Left colon (tissue), 2 donors: ENCODE results near the gene DUOXA2. TPM values are rescaled to one million over a fixed set of nuclear protein-coding genes. Genes with fewer than 3 reads are reported as not detected.

Experiments used
- ATAC-seq: fragments of 200-7000 bp; cut with Tn5 transposase; one replicate; pipeline ENCODE4 v1.9.1; 2020; ENCODE audit warnings: mild to moderate bottlenecking, moderate library complexity
- DNase-seq, 2 donors: peaks; one replicate each; pipeline ENCODE4 v3.0.0-alpha.2; 2020
- intact Hi-C, 2 donors: fragments of 100-400 bp; cut with DNase I in 1 of 2; cut with micrococcal nuclease in 1 of 2; formaldehyde crosslinking; loops; one replicate each; pipeline versions ENCODE4 v1.11.2 to v1.14.0; 2022; cut with DNase I, micrococcal nuclease
- total RNA-seq, 2 donors: library from RNA; stranded (reverse); fragmentation: NEBNext Ultra II Directional; extraction: Animal tissue kit (Norgen Biotek cat#: 25700); gene quantifications; one replicate each; pipeline ENCODE4 v1.2.1, GENCODE V29; 2021
- donor health status: DM: no; HTN: no; CAD: no.
- donor health status: DM: yes; HTN: yes; CAD: no.

Gene DUOXA2
- total RNA-seq, 2 donors from 2014 or later = 1.3 to 4.9 TPM

GRCh38 chr15:45148076-45149059, 34.2 kb downstream of the DUOXA2 start:
- intact Hi-C loops = no loop called here
- DNase-seq (no peak), ATAC-seq (no peak)

GRCh38 chr15:45149060-45149459, 34.9 kb downstream of the DUOXA2 start:
- DNase-seq = no peak
- intact Hi-C loops = no loop called here
- ATAC-seq = no peak

GRCh38 chr15:45150481-45150880, 36.4 kb downstream of the DUOXA2 start:
- DNase-seq = no peak
- intact Hi-C loops = no loop called here
- no peak for ATAC-seq

- no peak for ATAC-seq
- intact Hi-C loops = no loop called here
- DNase-seq = no peak
Observed at GRCh38 chr15:45150997-45151396, 36.9 kb downstream of the DUOXA2 start.

GRCh38 chr15:45151998-45152828, 38.1 kb downstream of the DUOXA2 start:
- ATAC-seq = no peak
- intact Hi-C loops = no loop called here

GRCh38 chr15:45155739-45156138, 41.6 kb downstream of the DUOXA2 start:
- ATAC-seq (no peak), DNase-seq (no peak)
- intact Hi-C loops = loop anchor here in 1 of 2 donors (5.0 kb wide), 1 partner anchor 52 kb away; no protein-coding TSS in a partner anchor

More at GRCh38 chr15:45151998-45152828, 38.1 kb downstream of the DUOXA2 start:
- DNase-seq = no peak

GRCh38 chr15:45156744-45157455, 42.8 kb downstream of the DUOXA2 start:
- no peak for DNase-seq
- intact Hi-C loops = loop anchor here in 1 of 2 donors (5.0 kb wide), 1 partner anchor 50 kb away; no protein-coding TSS in a partner anchor
- ATAC-seq = no peak

GRCh38 chr15:45157974-45158373, 43.8 kb downstream of the DUOXA2 start:
- intact Hi-C loops = loop anchor here in 1 of 2 donors (5.0 kb wide), 1 partner anchor 49 kb away; no protein-coding TSS in a partner anchor
- no peak for DNase-seq
- no peak for ATAC-seq

GRCh38 chr15:45161666-45162065, 47.5 kb downstream of the DUOXA2 start:
- no peak for DNase-seq
- intact Hi-C loops = loop anchor here in 1 of 2 donors (5.0 kb wide), 1 partner anchor 236 kb away; no protein-coding TSS in a partner anchor
- ATAC-seq = no peak

- intact Hi-C loops = loop anchor here in 1 of 2 donors (5.0 kb wide), 1 partner anchor 234 kb away; no protein-coding TSS in a partner anchor
- peak; percentile 61 for ATAC-seq
- peak; percentile 71 to 84 for DNase-seq
Observed at GRCh38 chr15:45162771-45163507, 48.8 kb downstream of the DUOXA2 start.

GRCh38 chr15:45163508-45163856, 49.4 kb downstream of the DUOXA2 start:
- intact Hi-C loops = loop anchor here in 1 of 2 donors (5.0 kb wide), 1 partner anchor 234 kb away; no protein-coding TSS in a partner anchor
- DNase-seq (no peak), ATAC-seq (no peak)

- ATAC-seq = no peak
- intact Hi-C loops = loop anchor here in 1 of 2 donors (5.0 kb wide), 1 partner anchor 232 kb away; no protein-coding TSS in a partner anchor
- no peak for DNase-seq
Observed at GRCh38 chr15:45164914-45165313, 50.8 kb downstream of the DUOXA2 start.

GRCh38 chr15:45165536-45165935, 51.4 kb downstream of the DUOXA2 start:
- no peak for DNase-seq
- intact Hi-C loops = no loop called here
- ATAC-seq = no peak

GRCh38 chr15:45166834-45167630, 52.9 kb downstream of the DUOXA2 start:
- DNase-seq = peak; percentile 91
- intact Hi-C loops = no loop called here
- ATAC-seq = peak; percentile 88

- ATAC-seq (no peak), DNase-seq (no peak)
- intact Hi-C loops = no loop called here
Observed at GRCh38 chr15:45167631-45168205, 53.6 kb downstream of the DUOXA2 start.
